Neural cell (in vitro differentiated cells): ENCODE results near the gene B9D1.
A peak's percentile ranks its signal among the peaks of the same experiment; 100 is the strongest.

ENCODE experiments used
- RAD21 ChIP-seq: fragments of 450-650 bp; conservative IDR thresholded peaks from 2 replicates; pipeline ENCODE4 v1.6.1; 2014; ENCODE audit warnings: antibody characterized with exemption, mild to moderate bottlenecking, moderate library complexity
- TF ChIP-seq, protein P1 (sequence below): fragments of 450-650 bp; IDR thresholded peaks from 2 replicates; pipeline ENCODE4 v1.5.1; 2014; ENCODE audit warnings: antibody characterized with exemption, mild to moderate bottlenecking, moderate library complexity; ENCODE audit not compliant: poor library complexity, severe bottlenecking

DNA sequence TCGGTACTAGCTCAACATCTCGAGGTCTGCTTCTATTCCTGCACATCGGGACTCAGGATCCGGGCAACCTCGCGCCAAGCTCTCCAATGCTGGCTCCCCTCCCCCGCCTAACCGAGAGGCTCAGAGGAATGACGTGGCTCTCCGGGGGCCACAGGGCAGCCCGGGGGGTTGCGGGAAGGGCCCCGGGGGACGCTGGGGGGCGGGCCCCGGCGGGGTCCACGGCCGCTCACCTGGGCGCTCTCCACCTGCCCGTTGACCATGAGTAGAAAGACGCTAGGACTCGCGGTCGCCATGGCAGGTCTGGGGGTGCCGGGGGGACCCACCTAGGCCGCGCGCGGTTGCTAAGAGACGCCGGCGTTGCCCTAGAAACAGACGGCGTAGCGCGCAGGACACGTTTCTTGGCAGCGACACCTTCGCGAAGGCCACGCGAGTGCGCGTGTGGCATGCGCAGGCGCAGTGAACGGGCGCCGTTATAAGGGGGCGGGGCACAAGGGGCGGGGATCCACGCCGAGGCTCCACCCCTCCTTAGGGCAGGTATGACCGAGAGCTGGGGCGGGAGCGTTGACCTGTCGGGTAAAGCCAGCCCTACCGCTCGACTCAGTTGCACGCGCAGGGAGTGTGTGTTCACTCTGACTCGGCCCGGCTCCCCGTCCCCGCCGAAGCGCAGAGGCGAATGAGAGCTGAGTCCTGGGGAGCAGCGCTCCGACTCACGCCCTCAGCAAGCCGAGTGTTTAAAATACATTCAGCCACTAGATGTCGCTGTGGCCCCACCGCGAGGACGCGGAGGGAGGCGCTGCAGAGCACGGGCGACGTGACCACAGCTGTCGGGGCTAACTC is at the start of gene B9D1:
- TF ChIP-seq, protein P1, sequence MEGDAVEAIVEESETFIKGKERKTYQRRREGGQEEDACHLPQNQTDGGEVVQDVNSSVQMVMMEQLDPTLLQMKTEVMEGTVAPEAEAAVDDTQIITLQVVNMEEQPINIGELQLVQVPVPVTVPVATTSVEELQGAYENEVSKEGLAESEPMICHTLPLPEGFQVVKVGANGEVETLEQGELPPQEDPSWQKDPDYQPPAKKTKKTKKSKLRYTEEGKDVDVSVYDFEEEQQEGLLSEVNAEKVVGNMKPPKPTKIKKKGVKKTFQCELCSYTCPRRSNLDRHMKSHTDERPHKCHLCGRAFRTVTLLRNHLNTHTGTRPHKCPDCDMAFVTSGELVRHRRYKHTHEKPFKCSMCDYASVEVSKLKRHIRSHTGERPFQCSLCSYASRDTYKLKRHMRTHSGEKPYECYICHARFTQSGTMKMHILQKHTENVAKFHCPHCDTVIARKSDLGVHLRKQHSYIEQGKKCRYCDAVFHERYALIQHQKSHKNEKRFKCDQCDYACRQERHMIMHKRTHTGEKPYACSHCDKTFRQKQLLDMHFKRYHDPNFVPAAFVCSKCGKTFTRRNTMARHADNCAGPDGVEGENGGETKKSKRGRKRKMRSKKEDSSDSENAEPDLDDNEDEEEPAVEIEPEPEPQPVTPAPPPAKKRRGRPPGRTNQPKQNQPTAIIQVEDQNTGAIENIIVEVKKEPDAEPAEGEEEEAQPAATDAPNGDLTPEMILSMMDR, result peak; percentile 100
- TF ChIP-seq RAD21, result peak; percentile 100
